Ovary (tissue), 9 donors: Measurements from ENCODE around the gene SPATA6L. TPM values are rescaled to one million over a fixed set of nuclear protein-coding genes. Genes with fewer than 3 reads are reported as not detected.

Source experiments
- DNase-seq, 5 donors: peaks; one replicate each; pipeline ENCODE4 v3.0.0-alpha.2; 2019 to 2020
- H3K27ac ChIP-seq, 2 donors: fragments of 200-600 bp; one replicate each; pipeline versions ENCODE4 v1.5.1 to v1.8.0; 2019 to 2022
- H3K27me3 ChIP-seq: fragments of 200-600 bp; one replicate; pipeline ENCODE4 v1.8.0; 2022
- H3K36me3 ChIP-seq: fragments of 200-600 bp; sonication (generic); one replicate; pipeline ENCODE4 v1.5.1; 2019
- H3K4me1 ChIP-seq: one replicate; pipeline ENCODE4 v1.8.1; 2013; ENCODE audit warnings: mild to moderate bottlenecking, moderate library complexity; ENCODE audit not compliant: insufficient read depth
- H3K4me3 ChIP-seq: fragments of 200-600 bp; sonication (generic); one replicate; pipeline ENCODE4 v1.5.1; 2017
- H3K9me3 ChIP-seq, 2 donors: fragments of 200-600 bp in 1 of 2; sonication (generic) in 1 of 2; one replicate each; pipeline versions ENCODE4 v1.5.1 to v1.8.1; 2013 to 2019; ENCODE audit warnings: mild to moderate bottlenecking in 1 of 2, moderate library complexity in 1 of 2
- CTCF ChIP-seq, 3 donors: fragments of 450-650 bp in 2 of 3; fragments of 200-600 bp in 1 of 3; IDR thresholded peaks; one replicate each; pipeline versions ENCODE4 v1.5.1 to v1.8.0; 2016 to 2022; ENCODE audit warnings: antibody characterized with exemption in 3 of 3, mild to moderate bottlenecking in 1 of 3
- EP300 ChIP-seq: sonication (generic); formaldehyde crosslinking; IDR thresholded peaks from one replicate; pipeline ENCODE4 v1.6.1; 2017; ENCODE audit warnings: antibody characterized with exemption
- POLR2A ChIP-seq: fragments of 450-650 bp; IDR thresholded peaks from one replicate; pipeline ENCODE4 v1.6.1; 2017; ENCODE audit warnings: antibody characterized with exemption, mild to moderate bottlenecking, moderate library complexity
- WGBS, 3 donors: extraction: QIAGEN DNeasy Blood & Tissue Kit in 1 of 3; methylation state at CpG; one replicate each; pipeline versions ENCODE4 v1.1.5 to v1.1.7; 2013 to 2017; 5-methylcytosine and 5-hydroxymethylcytosine counted together
- intact Hi-C, 4 donors: fragments of 100-400 bp; cut with DNase I; formaldehyde crosslinking; loops; one replicate each; pipeline versions ENCODE4 v1.11.0 to v1.15.1; 2022 to 2023
- polyA plus RNA-seq, 2 donors: library from polyadenylated mRNA; stranded (reverse); fragments of 200-250 nt in 1 of 2; fragments of 350-450 nt in 1 of 2; fragmentation: Illumina TruSeq in 1 of 2; extraction: RNeasy Lipid Tissue Mini Kit (QIAGEN cat#74804) in 1 of 2; gene quantifications; one replicate each; pipeline ENCODE4 v1.2.3, GENCODE V29; 2013 to 2014
- total RNA-seq, 7 donors: library from RNA; depleted of rRNA in 2 of 7; stranded (reverse); fragments of >200 nt in 2 of 7; fragmentation: NEBNext Ultra II Directional in 3 of 7; extraction: Animal tissue kit (Norgen Biotek cat#: 25700) in 3 of 7; gene quantifications; one replicate each; pipeline versions ENCODE4 v1.1.0 to v1.2.4, GENCODE V29; 2016 to 2023
- donor health status: DM: no; HTN: no; CAD: no; lungs with moderate emphysema.
- donor health status: DM: no; HTN: no; CAD: no.
- donor health status: Bipolar disorder and iron deficiency.
- donor health status: DM: yes; HTN: yes; CAD: no.
- donor health status: DM: no; HTN: no; CAD: no.
- donor health status: DM: yes; HTN: yes; CAD: no.

SPATA6L gene
- total and polyA plus RNA-seq, 9 donors: 0.69 to 25.0 (median 2.1) TPM

GRCh38 chr9:4590430-4591122, 75.7 kb downstream of the SPATA6L start:
- no peaks in the 10 kb centered on the region for H3K9me3 ChIP-seq
- H3K27ac ChIP-seq: no peak overlapping the region
- intact Hi-C loops: no loop called here
- TF ChIP-seq CTCF (IDR thresholded peaks at IDR 0.05): no peak
- no peak for TF ChIP-seq EP300
- no peaks in the 10 kb centered on the region for H3K36me3 ChIP-seq
- H3K4me3 ChIP-seq: no peak overlapping the region
- H3K4me1 ChIP-seq: no peaks in the 10 kb centered on the region
- no peaks in the 10 kb centered on the region for H3K27me3 ChIP-seq
- 63 to 78% (median 76%) methylated on average over 8 of the region's 8 CpGs for WGBS, 3 donors
- no peak for DNase-seq

- H3K4me3 ChIP-seq: no peak overlapping the region
- intact Hi-C loops: no loop called here
- H3K9me3 ChIP-seq: no peaks in the 10 kb centered on the region
- no peaks in the 10 kb centered on the region for H3K4me1 ChIP-seq
- DNase-seq: no peak
- H3K36me3 ChIP-seq: no peaks in the 10 kb centered on the region
- no peaks in the 10 kb centered on the region for H3K27me3 ChIP-seq
- WGBS, 3 donors: 89 to 90% (median 89%) methylated on average over 2 of the region's 2 CpGs
- TF ChIP-seq POLR2A (no peak), EP300 (no peak), CTCF (IDR thresholded peaks at IDR 0.05) (no peak)
- no peak overlapping the region for H3K27ac ChIP-seq
These were observed 77.6 kb downstream of the SPATA6L start for GRCh38 chr9:4588721-4589120.

GRCh38 chr9:4585135-4585534, 81.1 kb downstream of the SPATA6L start:
- intact Hi-C loops: no loop called here
- no peaks in the 10 kb centered on the region for H3K9me3 ChIP-seq
- no peaks in the 10 kb centered on the region for H3K27me3 ChIP-seq
- DNase-seq: no peak
- peaks cover 2% of the 10 kb centered on the region for H3K4me1 ChIP-seq
- H3K36me3 ChIP-seq: no peaks in the 10 kb centered on the region
- 79 to 88% (median 85%) methylated on average over 5 of the region's 5 CpGs for WGBS, 3 donors
- TF ChIP-seq POLR2A: no peak
- no peak for TF ChIP-seq CTCF (IDR thresholded peaks at IDR 0.05)
- no peak for TF ChIP-seq EP300
- no peak overlapping the region for H3K4me3 ChIP-seq
- H3K27ac ChIP-seq: no peak overlapping the region

GRCh38 chr9:4584636-4585035, 81.6 kb downstream of the SPATA6L start:
- H3K27me3 ChIP-seq: no peaks in the 10 kb centered on the region
- no peak overlapping the region for H3K4me3 ChIP-seq
- no peak for DNase-seq
- TF ChIP-seq POLR2A (no peak), CTCF (IDR thresholded peaks at IDR 0.05) (no peak), EP300 (no peak)
- H3K27ac ChIP-seq: no peak overlapping the region
- peaks cover 2% of the 10 kb centered on the region for H3K4me1 ChIP-seq
- intact Hi-C loops: no loop called here
- no peaks in the 10 kb centered on the region for H3K9me3 ChIP-seq
- 88 to 98% (median 96%) methylated on average over 1 of the region's 1 CpG for WGBS, 3 donors
- H3K36me3 ChIP-seq: no peaks in the 10 kb centered on the region
